Smooth muscle cell (in vitro differentiated cells): ENCODE results near the gene TUT7. TPM values are rescaled to one million over a fixed set of nuclear protein-coding genes. Genes with fewer than 3 reads are reported as not detected.

Source experiments
- DNase-seq: peaks from one replicate; lab custom pipeline; 2025; ENCODE audit not compliant: unreplicated experiment; lab: John Stamatoyannopoulos, UW
- H2AFZ ChIP-seq: fragments of 200-600 bp; sonication (generic); 2 replicates; pipeline ENCODE4 v1.6.0; 2016; ENCODE audit warnings: antibody characterized with exemption, low read depth, mild to moderate bottlenecking
- H3F3A ChIP-seq: fragments of 200-600 bp; sonication (generic); 2 replicates; pipeline ENCODE4 v1.6.0; 2017; ENCODE audit warnings: antibody characterized with exemption, low read depth
- H3K27ac ChIP-seq: fragments of 200-600 bp; sonication (generic); 2 replicates; pipeline ENCODE4 v1.5.1; 2016; ENCODE audit warnings: low read depth, mild to moderate bottlenecking
- H3K27me3 ChIP-seq: fragments of 200-600 bp; sonication (generic); 2 replicates; pipeline ENCODE4 v1.6.1; 2016; ENCODE audit warnings: low read depth, mild to moderate bottlenecking
- H3K36me3 ChIP-seq: fragments of 200-600 bp; sonication (generic); 2 replicates; pipeline ENCODE4 v1.5.1; 2016; ENCODE audit warnings: low read depth
- H3K4me1 ChIP-seq: fragments of 200-600 bp; sonication (generic); 2 replicates; pipeline ENCODE4 v1.5.1; 2016; ENCODE audit warnings: low read depth
- H3K4me2 ChIP-seq: fragments of 200-600 bp; sonication (generic); 2 replicates; pipeline ENCODE4 v1.6.0; 2016; ENCODE audit warnings: mild to moderate bottlenecking
- H3K4me3 ChIP-seq: fragments of 200-600 bp; sonication (generic); 2 replicates; pipeline ENCODE4 v1.5.1; 2016; ENCODE audit warnings: mild to moderate bottlenecking
- H3K79me2 ChIP-seq: fragments of 200-600 bp; sonication (generic); 2 replicates; pipeline ENCODE4 v1.6.0; 2016; ENCODE audit warnings: low read depth, mild to moderate bottlenecking
- H3K9ac ChIP-seq: fragments of 200-600 bp; sonication (generic); 2 replicates; pipeline ENCODE4 v1.6.0; 2016; ENCODE audit warnings: low read depth
- H3K9me3 ChIP-seq: fragments of 200-600 bp; sonication (generic); replicated peaks from 2 replicates; pipeline ENCODE4 v1.5.1; 2016; ENCODE audit warnings: low read depth
- H4K20me1 ChIP-seq: fragments of 200-600 bp; sonication (generic); 2 replicates; pipeline ENCODE4 v1.6.0; 2016; ENCODE audit warnings: low read depth
- WGBS: methylation state at CpG from one replicate; pipeline ENCODE4 v1.1.7; 2016; ENCODE audit warnings: low lambda C conversion rate; 5-methylcytosine and 5-hydroxymethylcytosine counted together
- polyA plus RNA-seq: library from polyadenylated mRNA; unstranded; fragments of >200 nt; fragmentation: Nextera tagmentation; extraction: Ambion mirVana; gene quantifications from 2 replicates; pipeline ENCODE4 v1.2.1, GENCODE V29; 2016
- total RNA-seq: library from RNA; depleted of rRNA; stranded (reverse); fragments of >200 nt; gene quantifications from 2 replicates; pipeline ENCODE4 v1.2.3, GENCODE V29; 2014
- TF ChIP-seq, protein P1 (sequence below): fragments of 200-600 bp; sonication (generic); IDR thresholded peaks from 2 replicates; pipeline ENCODE4 v1.5.1; 2017; ENCODE audit warnings: borderline replicate concordance, mild to moderate bottlenecking, antibody characterized with exemption; ENCODE audit not compliant: insufficient read depth, poor library complexity, severe bottlenecking

TUT7 gene
- total and polyA plus RNA-seq, 2 experiments from 2014 or later = 14.9 to 35.7 TPM

DNA sequence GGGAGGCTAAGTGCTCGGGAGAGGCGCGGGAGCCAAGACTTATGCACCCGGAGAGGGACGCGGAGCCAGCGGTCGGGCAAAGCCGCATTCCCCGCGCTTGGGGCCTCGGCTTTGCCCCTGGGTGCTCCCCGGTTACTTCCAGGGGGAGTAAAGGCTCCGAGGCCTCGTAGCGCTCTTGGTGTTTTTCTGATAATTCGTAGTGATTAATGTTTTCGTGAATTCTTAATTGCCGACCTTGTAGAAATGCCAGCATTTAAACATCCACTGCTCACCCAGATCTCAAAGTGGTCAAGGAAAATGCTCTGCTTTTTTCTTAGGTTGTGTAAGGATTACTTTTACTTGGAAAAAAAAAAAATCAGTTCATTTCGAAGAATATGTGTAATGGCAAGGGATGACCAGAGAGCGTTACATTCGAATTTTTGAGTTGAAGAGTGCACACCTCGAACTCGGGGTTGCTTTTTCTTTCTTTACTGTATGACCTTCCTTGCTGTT lies 654 bp upstream of the TUT7 start:
- H3K79me2 ChIP-seq = peaks cover 39% of the 10 kb centered on the region
- no peaks in the 10 kb centered on the region for H3K27me3 ChIP-seq
- H3K4me3 ChIP-seq = peak overlapping the region; percentile 77
- H3K27ac ChIP-seq = peak overlapping the region; percentile 93
- 15% methylated on average over 24 of the region's 24 CpGs for WGBS
- no peak for DNase-seq
- H3F3A ChIP-seq = no peaks in the 10 kb centered on the region
- H3K4me2 ChIP-seq = peak overlapping the region; percentile 88
- H2AFZ ChIP-seq = peak overlapping the region; percentile 81
- no peaks in the 10 kb centered on the region for H3K36me3 ChIP-seq
- H3K9ac ChIP-seq = peak overlapping the region; percentile 91
- TF ChIP-seq, protein P1, sequence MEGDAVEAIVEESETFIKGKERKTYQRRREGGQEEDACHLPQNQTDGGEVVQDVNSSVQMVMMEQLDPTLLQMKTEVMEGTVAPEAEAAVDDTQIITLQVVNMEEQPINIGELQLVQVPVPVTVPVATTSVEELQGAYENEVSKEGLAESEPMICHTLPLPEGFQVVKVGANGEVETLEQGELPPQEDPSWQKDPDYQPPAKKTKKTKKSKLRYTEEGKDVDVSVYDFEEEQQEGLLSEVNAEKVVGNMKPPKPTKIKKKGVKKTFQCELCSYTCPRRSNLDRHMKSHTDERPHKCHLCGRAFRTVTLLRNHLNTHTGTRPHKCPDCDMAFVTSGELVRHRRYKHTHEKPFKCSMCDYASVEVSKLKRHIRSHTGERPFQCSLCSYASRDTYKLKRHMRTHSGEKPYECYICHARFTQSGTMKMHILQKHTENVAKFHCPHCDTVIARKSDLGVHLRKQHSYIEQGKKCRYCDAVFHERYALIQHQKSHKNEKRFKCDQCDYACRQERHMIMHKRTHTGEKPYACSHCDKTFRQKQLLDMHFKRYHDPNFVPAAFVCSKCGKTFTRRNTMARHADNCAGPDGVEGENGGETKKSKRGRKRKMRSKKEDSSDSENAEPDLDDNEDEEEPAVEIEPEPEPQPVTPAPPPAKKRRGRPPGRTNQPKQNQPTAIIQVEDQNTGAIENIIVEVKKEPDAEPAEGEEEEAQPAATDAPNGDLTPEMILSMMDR = no peak
- no peaks in the 10 kb centered on the region for H3K9me3 ChIP-seq
- H3K4me1 ChIP-seq = peaks cover 17% of the 10 kb centered on the region
- H4K20me1 ChIP-seq = peaks cover 31% of the 10 kb centered on the region

DNA sequence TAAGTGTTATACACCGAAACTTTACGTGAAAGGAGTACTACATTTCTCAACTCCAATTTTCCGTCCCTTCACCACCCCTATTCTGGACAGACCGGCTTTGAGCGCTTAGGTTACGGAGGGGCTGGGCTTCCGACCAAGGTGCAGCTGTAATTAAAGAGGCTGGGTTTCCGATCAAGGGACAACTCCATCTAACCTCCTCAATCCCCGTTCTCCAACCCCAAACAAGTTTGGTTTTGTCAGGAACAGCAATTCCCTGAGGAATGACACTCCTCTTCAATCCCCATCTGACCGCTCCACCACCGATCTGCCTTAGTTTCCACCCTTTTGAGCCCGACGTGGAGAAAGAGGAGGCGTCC lies 577 bp downstream of the TUT7 start:
- Histone ChIP-seq H3F3A (no peaks in the 10 kb centered on the region), H3K27ac (peak overlapping the region; percentile 93), H3K9me3 (no peaks in the 10 kb centered on the region), H4K20me1 (peaks cover 44% of the 10 kb centered on the region), H3K4me3 (peak overlapping the region; percentile 77), H2AFZ (peak overlapping the region; percentile 11), H3K9ac (peak overlapping the region; percentile 91), H3K4me2 (peak overlapping the region; percentile 88), H3K36me3 (no peaks in the 10 kb centered on the region), H3K27me3 (no peaks in the 10 kb centered on the region), H3K79me2 (peaks cover 51% of the 10 kb centered on the region), H3K4me1 (peaks cover 17% of the 10 kb centered on the region)
- 1% methylated on average over 14 of the region's 14 CpGs for WGBS
- no peak for DNase-seq
- TF ChIP-seq, protein P1 = no peak

DNA sequence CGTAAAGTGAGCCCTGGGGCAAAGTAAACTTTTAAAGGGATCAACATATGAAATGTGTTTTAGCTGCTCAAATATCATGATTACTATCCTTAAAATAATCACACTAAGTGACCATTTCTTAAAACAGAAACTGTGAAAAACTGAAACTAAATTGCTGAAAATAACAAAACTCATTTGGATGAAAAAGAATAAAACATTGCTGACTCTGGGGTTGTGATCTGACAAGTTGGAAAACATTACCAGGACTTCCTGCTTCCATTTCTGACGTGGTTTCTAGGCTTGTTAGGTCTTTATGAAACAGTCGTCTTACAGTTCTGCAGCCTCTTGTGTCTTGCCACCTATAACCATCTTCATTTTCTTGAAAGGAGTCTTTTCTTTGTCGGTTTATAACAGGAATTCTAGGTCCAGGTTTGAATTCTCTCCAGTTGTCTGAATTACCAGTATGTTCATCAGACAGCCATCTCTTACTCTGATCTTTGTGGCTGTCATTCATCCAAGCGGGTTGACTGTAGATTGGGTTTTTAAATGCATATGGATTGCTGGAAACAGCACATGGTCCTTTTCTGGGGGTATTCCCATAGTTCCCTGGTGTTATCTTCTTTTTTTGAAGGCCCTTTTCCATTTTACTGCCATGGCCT lies 1.7 kb downstream of the TUT7 start:
- no peak overlapping the region for H2AFZ ChIP-seq
- peaks cover 62% of the 10 kb centered on the region for H3K79me2 ChIP-seq
- H3K36me3 ChIP-seq = no peaks in the 10 kb centered on the region
- TF ChIP-seq, protein P1 = no peak
- H3F3A ChIP-seq = no peaks in the 10 kb centered on the region
- peaks cover 17% of the 10 kb centered on the region for H3K4me1 ChIP-seq
- H3K9ac ChIP-seq = no peak overlapping the region
- H3K4me2 ChIP-seq = peak overlapping the region; percentile 88
- H3K4me3 ChIP-seq = peak overlapping the region; percentile 77
- no peaks in the 10 kb centered on the region for H3K9me3 ChIP-seq
- H4K20me1 ChIP-seq = peaks cover 54% of the 10 kb centered on the region
- H3K27me3 ChIP-seq = no peaks in the 10 kb centered on the region
- DNase-seq = no peak
- H3K27ac ChIP-seq = peak overlapping the region; percentile 28
- 57% methylated on average over 5 of the region's 5 CpGs for WGBS

DNA sequence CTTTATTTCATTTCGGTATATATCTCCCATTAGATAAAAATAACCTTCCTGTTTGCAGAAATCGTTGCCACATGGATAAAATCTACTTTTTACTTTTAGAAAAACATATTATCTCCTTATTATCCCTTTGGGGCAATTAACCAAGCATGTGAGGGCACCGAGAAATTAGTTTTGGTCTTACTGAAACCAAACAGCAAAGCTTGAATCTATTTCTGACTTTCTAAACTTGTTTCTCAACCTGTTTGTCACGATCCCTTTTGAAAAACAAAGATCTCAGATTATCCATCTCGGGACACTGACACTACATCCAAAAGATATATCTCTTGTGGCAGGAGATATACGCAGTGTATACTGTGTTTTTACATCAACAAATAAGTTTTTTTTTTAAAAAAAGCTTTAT lies 2.3 kb downstream of the TUT7 start:
- Histone ChIP-seq H3K4me1 (peaks cover 17% of the 10 kb centered on the region), H3K4me2 (peak overlapping the region; percentile 88), H3K79me2 (peaks cover 69% of the 10 kb centered on the region), H3K9me3 (no peaks in the 10 kb centered on the region), H3K36me3 (no peaks in the 10 kb centered on the region), H2AFZ (no peak overlapping the region), H3K27me3 (no peaks in the 10 kb centered on the region), H3K27ac (peak overlapping the region; percentile 28), H3K4me3 (peak overlapping the region; percentile 77), H4K20me1 (peaks cover 61% of the 10 kb centered on the region), H3F3A (no peaks in the 10 kb centered on the region), H3K9ac (no peak overlapping the region)
- TF ChIP-seq, protein P1 = no peak
- no peak for DNase-seq
- WGBS = 89% methylated on average over 6 of the region's 6 CpGs
